Peyer's patch (tissue), 4 donors: ENCODE data around the gene SMYD4. TPM values are rescaled to one million over a fixed set of nuclear protein-coding genes. Genes with fewer than 3 reads are reported as not detected.
A peak's percentile ranks its signal among the peaks of the same experiment; 100 is the strongest.

Experiments
- DNase-seq, 3 donors: peaks; one replicate each; pipeline ENCODE4 v3.0.0-alpha.2; 2017 to 2019
- H3K27ac ChIP-seq, 4 donors: fragments of 200-600 bp; sonication (generic); one replicate each; pipeline ENCODE4 v1.5.1; 2016 to 2019
- H3K27me3 ChIP-seq, 2 donors: fragments of 200-600 bp; sonication (generic); one replicate each; pipeline ENCODE4 v1.5.1; 2019
- H3K36me3 ChIP-seq, 3 donors: fragments of 200-600 bp; sonication (generic); one replicate each; pipeline ENCODE4 v1.5.1; 2016 to 2019
- H3K4me1 ChIP-seq, 4 donors: fragments of 200-600 bp; sonication (generic); one replicate each; pipeline ENCODE4 v1.5.1; 2016 to 2019
- H3K4me3 ChIP-seq, 4 donors: fragments of 200-600 bp; sonication (generic); 1 replicate in 3 of 4; 2 replicates in 1 of 4; pipeline ENCODE4 v1.5.1; 2016 to 2019; ENCODE audit warnings: mild to moderate bottlenecking in 1 of 4
- H3K9me3 ChIP-seq, 4 donors: fragments of 200-600 bp; sonication (generic); one replicate each; pipeline ENCODE4 v1.5.1; 2016 to 2019; ENCODE audit warnings: mild to moderate bottlenecking in 1 of 4
- CTCF ChIP-seq, 6 experiments: fragments of 450-650 bp in 4 of 6; fragments of 200-600 bp in 2 of 6; sonication (generic) in 1 of 6; IDR thresholded peaks; one replicate each; pipeline ENCODE4 v1.5.1; 2017 to 2019; ENCODE audit warnings: antibody characterized with exemption in 6 of 6, mild to moderate bottlenecking in 3 of 6, moderate library complexity in 1 of 6
- POLR2A ChIP-seq, 2 donors: fragments of 450-650 bp; IDR thresholded peaks; one replicate each; pipeline ENCODE4 v1.5.1; 2017; ENCODE audit warnings: antibody characterized with exemption in 2 of 2, mild to moderate bottlenecking in 2 of 2, moderate library complexity in 2 of 2
- total RNA-seq, 4 donors: library from RNA; depleted of rRNA; stranded (reverse); fragments of >200 nt; gene quantifications; one replicate each; pipeline ENCODE4 v1.1.0, GENCODE V29; 2016

Gene SMYD4
- total RNA-seq, 4 donors from 2014 or later: 31.2 to 42.1 (median 39.8) TPM

GRCh38 chr17:1759529-1759928, 70.2 kb downstream of the SMYD4 start:
- Histone ChIP-seq H3K4me1 (peaks cover 15 to 40% (median 20%) of the 10 kb centered on the region in 4 donors), H3K27me3 (no peaks in the 10 kb centered on the region), H3K27ac (no peak overlapping the region), H3K4me3 (no peak overlapping the region), H3K9me3 (no peaks in the 10 kb centered on the region), H3K36me3 (no peaks in the 10 kb centered on the region)
- TF ChIP-seq CTCF (IDR thresholded peaks at IDR 0.05) (no peak), POLR2A (IDR thresholded peaks at IDR 0.05) (no peak)
- DNase-seq: no peak

GRCh38 chr17:1758807-1759206, 70.9 kb downstream of the SMYD4 start:
- no peaks in the 10 kb centered on the region for H3K9me3 ChIP-seq
- no peak for DNase-seq
- no peak overlapping the region for H3K27ac ChIP-seq
- no peaks in the 10 kb centered on the region for H3K27me3 ChIP-seq
- H3K36me3 ChIP-seq: no peaks in the 10 kb centered on the region
- no peak for TF ChIP-seq POLR2A (IDR thresholded peaks at IDR 0.05)
- no peak for TF ChIP-seq CTCF (IDR thresholded peaks at IDR 0.05)
- H3K4me3 ChIP-seq: no peak overlapping the region
- peaks cover 9 to 33% (median 16%) of the 10 kb centered on the region in 4 donors for H3K4me1 ChIP-seq

GRCh38 chr17:1755827-1756262, 73.9 kb downstream of the SMYD4 start:
- H3K27ac ChIP-seq: no peak overlapping the region
- TF ChIP-seq POLR2A (IDR thresholded peaks at IDR 0.05) (no peak), CTCF (IDR thresholded peaks at IDR 0.05) (no peak)
- H3K9me3 ChIP-seq: no peaks in the 10 kb centered on the region
- H3K27me3 ChIP-seq: no peaks in the 10 kb centered on the region
- H3K36me3 ChIP-seq: no peaks in the 10 kb centered on the region
- H3K4me3 ChIP-seq: no peak overlapping the region
- peaks cover 0 to 26% (median 2%) of the 10 kb centered on the region in 4 donors for H3K4me1 ChIP-seq
- DNase-seq: no peak

GRCh38 chr17:1755252-1755826, 74.4 kb downstream of the SMYD4 start:
- peaks cover 0 to 26% (median 2%) of the 10 kb centered on the region in 4 donors for H3K4me1 ChIP-seq
- no peaks in the 10 kb centered on the region for H3K36me3 ChIP-seq
- TF ChIP-seq POLR2A (IDR thresholded peaks at IDR 0.05) (no peak), CTCF (IDR thresholded peaks at IDR 0.05) (no peak)
- no peak overlapping the region for H3K4me3 ChIP-seq
- no peaks in the 10 kb centered on the region for H3K9me3 ChIP-seq
- no peak overlapping the region for H3K27ac ChIP-seq
- no peak for DNase-seq
- H3K27me3 ChIP-seq: no peaks in the 10 kb centered on the region

- peaks cover 0 to 26% (median 2%) of the 10 kb centered on the region in 4 donors for H3K4me1 ChIP-seq
- no peak for DNase-seq
- no peak for TF ChIP-seq POLR2A (IDR thresholded peaks at IDR 0.05)
- peak in 1 of 6 experiments; percentile 12 for TF ChIP-seq CTCF (IDR thresholded peaks at IDR 0.05)
- H3K27me3 ChIP-seq: no peaks in the 10 kb centered on the region
- no peaks in the 10 kb centered on the region for H3K36me3 ChIP-seq
- no peaks in the 10 kb centered on the region for H3K9me3 ChIP-seq
- no peak overlapping the region for H3K4me3 ChIP-seq
- H3K27ac ChIP-seq: no peak overlapping the region
Measured at GRCh38 chr17:1754430-1755112, 75.1 kb downstream of the SMYD4 start.
